Suprapubic skin (tissue), 3 donors: ENCODE results near the gene IMMP2L.

Experiments
- CTCF ChIP-seq, 2 donors: fragments of 200-600 bp in 1 of 2; fragments of 450-650 bp in 1 of 2; sonication (generic) in 1 of 2; IDR thresholded peaks; one replicate each; pipeline ENCODE4 v1.5.1; 2016 to 2019; ENCODE audit warnings: antibody characterized with exemption in 2 of 2, mild to moderate bottlenecking in 1 of 2, moderate library complexity in 1 of 2
- EP300 ChIP-seq: sonication (generic); formaldehyde crosslinking; IDR thresholded peaks from one replicate; pipeline ENCODE4 v1.6.1; 2017; ENCODE audit warnings: antibody characterized with exemption
- POLR2A ChIP-seq, 2 donors: fragments of 450-650 bp; IDR thresholded peaks; one replicate each; pipeline ENCODE4 v1.6.1; 2017; ENCODE audit warnings: antibody characterized with exemption in 2 of 2, mild to moderate bottlenecking in 2 of 2, moderate library complexity in 2 of 2

- no peak for TF ChIP-seq POLR2A (IDR thresholded peaks at IDR 0.05)
- TF ChIP-seq EP300 = no peak
- no peak for TF ChIP-seq CTCF (IDR thresholded peaks at IDR 0.05)
These were observed 691.4 kb downstream of the IMMP2L start for GRCh38 chr7:110870926-110871325.
